ENCODE results near the gene LRG1. TPM values are rescaled to one million over a fixed set of nuclear protein-coding genes. Genes with fewer than 3 reads are reported as not detected.

LRG1 gene
- total and polyA plus RNA-seq, 4 donors: 57.8 to 1,122 (median 661) TPM

- WGBS: 63% methylated on average over 16 of the region's 16 CpGs
- no peak overlapping the region for H3K4me3 ChIP-seq (ENCODE audit: low read depth in 1 of 3, low read length in 3 of 3)
- H3K27me3 ChIP-seq (ENCODE audit: control insufficient read depth in 4 of 4, insufficient read depth in 4 of 4, low read length in 3 of 4): peaks cover 0 to 3% (median under 1%) of the 10 kb centered on the region in 4 donors
- no peak for DNase-seq (ENCODE audit: low spot score)
- no peak overlapping the region for H3K27ac ChIP-seq (ENCODE audit: low read depth in 1 of 2, low read length in 2 of 2)
- peaks cover 9 to 16% (median 11%) of the 10 kb centered on the region in 4 donors for H3K4me1 ChIP-seq (ENCODE audit: control insufficient read depth in 4 of 4, insufficient read depth in 4 of 4, low read length in 3 of 4)
- no peaks in the 10 kb centered on the region for H3K36me3 ChIP-seq (ENCODE audit: control insufficient read depth in 4 of 4, insufficient read depth in 3 of 4, low read depth in 1 of 4, low read length in 3 of 4)
- TF ChIP-seq SP1 (IDR thresholded peaks at IDR 0.05): no peak
- no peak for TF ChIP-seq ATF3 (IDR thresholded peaks at IDR 0.05)
- TF ChIP-seq FOXA1 (IDR thresholded peaks at IDR 0.05): no peak
- TF ChIP-seq FOXA2 (IDR thresholded peaks at IDR 0.05): no peak
- no peak for TF ChIP-seq CTCF (IDR thresholded peaks at IDR 0.05; ENCODE audit: low read depth, low read length, missing input control)
- no peak for TF ChIP-seq RAD21 (IDR thresholded peaks at IDR 0.05)
- no peak for TF ChIP-seq JUND (IDR thresholded peaks at IDR 0.05)
- no peak for TF ChIP-seq REST (IDR thresholded peaks at IDR 0.05)
- no peak for TF ChIP-seq TAF1 (conservative IDR thresholded peaks at IDR 0.05)
- no peak for TF ChIP-seq YY1 (IDR thresholded peaks at IDR 0.05)
- TF ChIP-seq HNF4A (conservative IDR thresholded peaks at IDR 0.05): no peak
- TF ChIP-seq HNF4G (IDR thresholded peaks at IDR 0.05): no peak
- no peak for TF ChIP-seq EGR1 (IDR thresholded peaks at IDR 0.05; ENCODE audit: low read depth in 2 of 2)
- TF ChIP-seq MAX (IDR thresholded peaks at IDR 0.05): no peak
- no peak for TF ChIP-seq RXRA (IDR thresholded peaks at IDR 0.05)
- no peak for TF ChIP-seq GABPA (IDR thresholded peaks at IDR 0.05 in 1 of 2, conservative IDR thresholded peaks at IDR 0.05 in 1 of 2)
- no peak for TF ChIP-seq ZBTB33 (IDR thresholded peaks at IDR 0.05)
- no peak for TF ChIP-seq NR2F2 (IDR thresholded peaks at IDR 0.05)
- no peaks in the 10 kb centered on the region for H3K9me3 ChIP-seq (ENCODE audit: control insufficient read depth in 4 of 4, low read length in 3 of 4)
- H3K9ac ChIP-seq (ENCODE audit: low read depth in 1 of 2, low read length in 2 of 2): no peak overlapping the region
Measured at GRCh38 chr19:4582980-4583842, 43.4 kb upstream of the LRG1 start.
